Endothelial cell (in vitro differentiated cells): Measurements from ENCODE around the gene SLFN11. TPM values are rescaled to one million over a fixed set of nuclear protein-coding genes. Genes with fewer than 3 reads are reported as not detected.

ENCODE experiments used
- DNase-seq: peaks from one replicate; pipeline ENCODE4 v3.0.0; 2021; ENCODE audit warnings: low spot score
- H3K27ac Mint-ChIP-seq: one replicate; pipeline ENCODE4 v1.8.0; 2021; ENCODE audit warnings: mixed read lengths, inconsistent platforms; ENCODE audit not compliant: unreplicated experiment
- H3K27me3 Mint-ChIP-seq: one replicate; pipeline ENCODE4 v1.8.0; 2021; ENCODE audit warnings: mild to moderate bottlenecking, moderate library complexity, mixed read lengths, inconsistent platforms; ENCODE audit not compliant: unreplicated experiment
- H3K36me3 Mint-ChIP-seq: one replicate; pipeline ENCODE4 v1.8.0; 2021; ENCODE audit warnings: mild to moderate bottlenecking, low read depth, mixed read lengths, inconsistent platforms; ENCODE audit not compliant: unreplicated experiment
- H3K4me1 Mint-ChIP-seq: one replicate; pipeline ENCODE4 v1.8.0; 2021; ENCODE audit warnings: mild to moderate bottlenecking, mixed read lengths, inconsistent platforms; ENCODE audit not compliant: unreplicated experiment
- H3K4me3 Mint-ChIP-seq: one replicate; pipeline ENCODE4 v1.8.0; 2021; ENCODE audit warnings: mild to moderate bottlenecking, mixed read lengths, inconsistent platforms; ENCODE audit not compliant: unreplicated experiment
- H3K9me3 Mint-ChIP-seq: one replicate; pipeline ENCODE4 v1.8.0; 2021; ENCODE audit warnings: mixed read lengths, inconsistent platforms; ENCODE audit not compliant: unreplicated experiment
- total RNA-seq: library from RNA; stranded (reverse); fragmentation: NEBNext Ultra II Directional; extraction: Animal tissue kit (Norgen Biotek cat#: 25700); gene quantifications from one replicate; pipeline ENCODE4 v1.2.1, GENCODE V29; 2021; ENCODE audit not compliant: unreplicated experiment
- TF ChIP-seq, protein P1 (sequence below): fragments of 200-600 bp; sonication (generic); IDR thresholded peaks from one replicate; pipeline ENCODE4 v1.5.0; 2021; ENCODE audit warnings: antibody characterized with exemption; ENCODE audit not compliant: unreplicated experiment

The SLFN11 gene
- total RNA-seq, 1 donor from 2014 or later, result 0.26 TPM

DNA sequence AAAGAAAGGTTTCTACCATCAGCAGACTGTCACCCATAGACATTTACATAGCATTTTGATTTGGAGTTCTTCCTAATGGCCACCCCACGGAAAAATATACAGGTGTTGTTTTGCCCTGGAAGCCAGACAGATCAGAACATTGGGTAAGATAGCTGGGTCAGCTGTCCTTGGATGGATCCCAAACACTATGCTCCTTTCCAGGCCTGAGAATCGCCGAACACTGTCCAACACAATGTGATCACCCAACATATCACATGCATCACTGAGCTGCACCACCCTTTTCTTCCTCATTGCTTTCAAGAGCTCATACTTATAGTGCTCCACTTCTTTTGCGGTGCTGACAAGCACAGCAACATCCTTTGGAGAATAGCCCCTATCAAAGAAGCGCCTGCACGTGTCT lies 21.1 kb downstream of the SLFN11 start:
- Mint-ChIP-seq H3K27me3 (peaks cover 4% of the 10 kb centered on the region), H3K36me3 (no peaks in the 10 kb centered on the region), H3K27ac (no peak overlapping the region), H3K4me1 (peaks cover 7% of the 10 kb centered on the region), H3K9me3 (no peaks in the 10 kb centered on the region), H3K4me3 (no peak overlapping the region)
- no peak for DNase-seq
- TF ChIP-seq, protein P1, sequence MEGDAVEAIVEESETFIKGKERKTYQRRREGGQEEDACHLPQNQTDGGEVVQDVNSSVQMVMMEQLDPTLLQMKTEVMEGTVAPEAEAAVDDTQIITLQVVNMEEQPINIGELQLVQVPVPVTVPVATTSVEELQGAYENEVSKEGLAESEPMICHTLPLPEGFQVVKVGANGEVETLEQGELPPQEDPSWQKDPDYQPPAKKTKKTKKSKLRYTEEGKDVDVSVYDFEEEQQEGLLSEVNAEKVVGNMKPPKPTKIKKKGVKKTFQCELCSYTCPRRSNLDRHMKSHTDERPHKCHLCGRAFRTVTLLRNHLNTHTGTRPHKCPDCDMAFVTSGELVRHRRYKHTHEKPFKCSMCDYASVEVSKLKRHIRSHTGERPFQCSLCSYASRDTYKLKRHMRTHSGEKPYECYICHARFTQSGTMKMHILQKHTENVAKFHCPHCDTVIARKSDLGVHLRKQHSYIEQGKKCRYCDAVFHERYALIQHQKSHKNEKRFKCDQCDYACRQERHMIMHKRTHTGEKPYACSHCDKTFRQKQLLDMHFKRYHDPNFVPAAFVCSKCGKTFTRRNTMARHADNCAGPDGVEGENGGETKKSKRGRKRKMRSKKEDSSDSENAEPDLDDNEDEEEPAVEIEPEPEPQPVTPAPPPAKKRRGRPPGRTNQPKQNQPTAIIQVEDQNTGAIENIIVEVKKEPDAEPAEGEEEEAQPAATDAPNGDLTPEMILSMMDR, result no peak

DNA sequence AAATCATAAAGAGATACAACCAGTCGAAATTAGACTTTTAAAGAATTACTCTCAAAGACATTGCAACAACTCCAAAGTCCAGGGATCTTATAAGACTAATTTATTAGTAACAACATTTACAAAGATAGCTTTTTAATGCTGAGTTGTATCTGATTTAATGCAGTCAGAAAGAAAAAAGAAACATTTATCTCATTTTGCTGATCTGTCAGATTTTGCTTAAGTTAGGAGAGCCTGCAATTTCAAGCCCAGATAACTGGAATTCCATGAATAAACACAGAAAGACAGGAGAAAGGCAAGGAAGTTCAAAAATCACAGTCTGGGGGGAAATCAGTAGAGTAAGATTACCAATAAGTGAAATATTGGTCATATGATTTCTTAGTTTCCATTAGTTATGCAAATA lies 22.9 kb downstream of the SLFN11 start:
- Mint-ChIP-seq H3K4me3 (no peak overlapping the region), H3K4me1 (peaks cover 18% of the 10 kb centered on the region), H3K36me3 (no peaks in the 10 kb centered on the region), H3K9me3 (no peaks in the 10 kb centered on the region), H3K27me3 (peaks cover 8% of the 10 kb centered on the region), H3K27ac (no peak overlapping the region)
- DNase-seq, result no peak
- TF ChIP-seq, protein P1, result no peak

DNA sequence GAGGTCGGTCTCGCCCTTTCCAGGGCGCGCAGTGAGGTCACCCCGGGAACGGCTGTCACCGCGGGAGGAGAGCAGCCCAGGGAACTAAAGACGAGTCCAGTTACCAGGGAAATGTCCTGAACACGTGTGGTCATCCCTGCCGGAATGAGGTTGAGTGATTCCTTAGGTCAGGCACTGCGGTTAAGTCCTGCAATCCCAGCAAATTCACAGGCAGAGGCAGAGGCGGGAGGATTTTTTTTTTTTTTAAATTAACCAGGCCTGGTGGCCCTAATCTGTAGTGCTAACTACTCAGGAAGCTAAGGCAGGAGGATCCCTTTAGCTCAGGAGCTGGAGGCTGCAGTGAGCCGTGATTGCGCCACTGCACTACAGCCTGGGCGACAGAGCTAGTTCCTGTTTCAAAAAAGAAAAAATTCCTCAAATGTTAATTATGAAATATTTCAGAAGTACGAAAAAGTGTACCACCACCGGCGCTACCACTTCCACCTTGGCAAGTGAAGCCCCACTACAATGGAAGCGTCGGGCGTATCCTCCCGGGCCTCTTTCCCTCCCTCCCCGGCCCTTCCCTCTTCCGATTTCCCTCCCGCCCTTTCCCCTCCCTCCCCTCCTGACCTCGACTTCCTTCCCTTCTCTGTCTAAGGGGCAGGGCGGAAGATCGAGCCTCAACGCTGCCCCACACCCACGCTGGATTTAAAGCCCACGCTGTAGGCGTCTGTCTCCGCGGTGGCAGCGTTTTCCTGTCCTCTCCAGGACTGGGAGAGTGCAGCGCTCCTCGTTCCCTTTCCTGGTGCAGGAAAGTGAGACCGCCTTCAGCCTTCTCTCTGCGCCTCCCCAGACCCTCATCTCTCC lies 27.3 kb downstream of the SLFN11 start:
- Mint-ChIP-seq H3K27ac (no peak overlapping the region), H3K4me1 (peaks cover 28% of the 10 kb centered on the region), H3K4me3 (peak overlapping the region; percentile 76), H3K9me3 (peaks cover 4% of the 10 kb centered on the region), H3K36me3 (peaks cover 4% of the 10 kb centered on the region), H3K27me3 (peaks cover 11% of the 10 kb centered on the region)
- peak; percentile 53 for DNase-seq
- TF ChIP-seq, protein P1, result no peak

DNA sequence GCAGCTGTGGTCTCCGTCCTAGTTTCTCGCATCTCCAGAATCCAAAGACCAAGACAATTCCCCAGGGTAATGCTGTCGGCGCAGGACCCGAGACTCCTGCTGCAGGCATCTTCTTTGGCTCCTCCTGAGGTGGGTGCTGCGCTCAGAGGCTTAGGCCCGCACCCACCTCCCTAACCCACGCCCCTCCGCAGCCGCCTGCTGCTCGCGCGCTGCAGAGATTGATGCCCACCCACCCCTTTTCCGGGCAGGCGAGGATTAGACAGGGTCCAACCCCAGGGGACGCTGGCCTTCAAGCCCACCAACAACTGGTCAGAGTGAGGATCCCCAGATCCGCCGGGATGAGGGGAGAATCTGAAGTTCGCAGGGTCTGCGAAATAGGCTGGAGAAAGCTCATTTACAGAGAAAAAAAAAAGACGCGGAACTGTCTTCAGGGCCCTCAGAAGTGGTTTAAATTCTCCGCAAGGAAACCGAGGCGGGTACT lies 27.9 kb downstream of the SLFN11 start:
- peaks cover 26% of the 10 kb centered on the region for H3K4me1 Mint-ChIP-seq
- peaks cover 4% of the 10 kb centered on the region for H3K9me3 Mint-ChIP-seq
- no peak overlapping the region for H3K27ac Mint-ChIP-seq
- TF ChIP-seq, protein P1, result no peak
- no peak for DNase-seq
- peaks cover 4% of the 10 kb centered on the region for H3K36me3 Mint-ChIP-seq
- peak overlapping the region; percentile 76 for H3K4me3 Mint-ChIP-seq
- H3K27me3 Mint-ChIP-seq, result peaks cover 11% of the 10 kb centered on the region

DNA sequence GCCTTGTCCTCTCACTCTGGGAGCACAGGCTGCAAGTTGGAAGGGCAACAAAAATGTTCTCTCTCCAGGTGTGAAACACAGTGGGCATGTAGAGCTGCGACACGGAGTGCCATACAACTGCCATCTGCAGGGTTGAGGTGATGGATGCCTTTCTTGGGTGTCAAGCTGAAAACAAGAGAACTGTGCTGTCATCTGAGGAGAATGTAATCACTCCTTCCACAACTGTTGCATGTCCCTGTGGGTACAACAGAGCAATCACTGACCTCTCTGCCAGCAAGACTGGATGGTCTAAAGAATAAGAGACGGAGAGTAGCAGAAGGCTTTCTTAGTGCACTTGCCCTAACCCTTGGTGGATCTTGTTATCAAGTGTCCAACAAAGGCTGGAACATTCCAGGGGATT lies 29.2 kb downstream of the SLFN11 start:
- peaks cover 11% of the 10 kb centered on the region for H3K27me3 Mint-ChIP-seq
- no peak overlapping the region for H3K27ac Mint-ChIP-seq
- no peak overlapping the region for H3K4me3 Mint-ChIP-seq
- TF ChIP-seq, protein P1, result no peak
- H3K4me1 Mint-ChIP-seq, result peaks cover 25% of the 10 kb centered on the region
- peaks cover 4% of the 10 kb centered on the region for H3K36me3 Mint-ChIP-seq
- peaks cover 4% of the 10 kb centered on the region for H3K9me3 Mint-ChIP-seq
- no peak for DNase-seq
